Effector CD8-positive, alpha-beta T cell (primary cell): ENCODE results near the gene RMND5A.
A peak's percentile ranks its signal among the peaks of the same experiment; 100 is the strongest.

Experiments
- DNase-seq: peaks from one replicate; lab custom pipeline; 2025; lab: John Stamatoyannopoulos, UW

The RMND5A gene

DNA sequence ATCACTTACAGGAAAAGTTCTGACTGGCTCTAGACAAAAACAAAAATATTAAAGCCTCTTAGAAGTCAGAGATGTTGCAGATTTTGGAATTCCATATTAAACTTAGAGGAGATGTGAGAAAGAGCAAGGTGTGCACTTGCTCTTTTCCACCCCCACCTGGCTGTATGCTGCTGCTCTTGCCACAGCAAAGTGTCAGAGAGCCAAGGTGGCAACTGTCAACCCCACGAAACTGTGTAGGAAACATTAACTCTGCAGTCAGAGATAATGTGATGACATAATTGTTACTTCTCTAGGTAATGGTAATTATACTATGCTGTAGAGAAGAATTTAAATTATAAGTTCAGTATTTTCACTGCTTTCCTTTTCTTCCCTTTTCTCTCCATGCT lies 45.2 kb downstream of the RMND5A start:
- no peak for DNase-seq

DNA sequence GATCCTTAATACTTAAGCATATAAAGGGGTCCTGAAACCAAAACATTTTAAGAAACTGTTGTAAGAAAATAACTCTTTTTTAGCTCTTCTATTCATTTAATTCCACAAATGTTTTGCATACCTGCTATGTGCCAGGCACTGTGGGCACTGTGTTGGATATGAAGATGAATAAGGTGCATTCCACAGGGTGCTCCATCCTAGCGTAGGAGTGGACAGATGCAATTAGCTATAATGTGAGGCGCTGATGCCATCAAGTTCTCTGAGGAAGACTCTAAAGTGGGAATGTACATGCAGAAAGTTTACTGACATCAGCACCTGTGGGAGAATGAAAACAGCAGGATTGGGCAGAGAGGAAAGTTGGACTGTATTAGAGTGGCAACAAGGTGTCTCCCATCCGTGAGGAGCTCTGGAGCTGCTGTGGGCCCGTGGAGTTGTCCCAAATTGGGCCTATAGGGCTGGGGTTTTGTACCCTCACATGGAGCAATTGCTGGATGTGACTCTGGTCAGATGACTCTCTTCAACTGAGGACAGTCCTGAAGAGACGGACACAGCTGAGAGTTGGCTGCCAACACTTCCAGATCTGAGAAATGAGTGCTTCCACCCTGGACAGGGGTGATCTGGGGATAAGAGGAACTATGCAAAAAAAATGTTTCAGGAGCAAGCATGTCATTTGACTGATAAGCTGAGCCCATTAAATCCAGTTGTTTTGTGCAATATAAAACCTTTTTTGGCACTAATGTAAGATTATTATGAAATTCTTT lies 48.3 kb downstream of the RMND5A start:
- no peak for DNase-seq

GRCh38 chr2:86769838-86770237 lies 49.7 kb downstream of the RMND5A start:
- no peak for DNase-seq

- no peak for DNase-seq
These were observed 50.8 kb downstream of the RMND5A start for GRCh38 chr2:86770816-86771301.

DNA sequence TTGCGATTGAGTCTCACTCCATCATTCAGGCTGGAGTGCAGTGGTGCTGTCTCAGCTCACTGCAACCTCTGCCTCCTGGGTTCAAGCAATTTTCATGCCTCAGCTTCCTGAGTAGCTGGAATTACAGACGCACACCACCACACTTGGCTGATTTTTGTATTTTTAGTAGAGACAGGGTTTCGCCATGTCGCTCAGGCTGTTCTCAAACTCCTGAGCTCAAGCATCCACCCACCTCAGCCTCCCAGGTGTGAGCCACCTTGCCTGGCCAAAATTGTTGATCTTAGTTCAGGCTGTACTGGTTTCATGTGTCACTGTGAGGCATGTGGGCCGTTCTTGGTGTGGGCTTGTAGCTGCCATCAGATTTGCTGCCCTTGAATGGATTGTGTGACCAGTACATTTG lies 52.5 kb downstream of the RMND5A start:
- DNase-seq: no peak

DNA sequence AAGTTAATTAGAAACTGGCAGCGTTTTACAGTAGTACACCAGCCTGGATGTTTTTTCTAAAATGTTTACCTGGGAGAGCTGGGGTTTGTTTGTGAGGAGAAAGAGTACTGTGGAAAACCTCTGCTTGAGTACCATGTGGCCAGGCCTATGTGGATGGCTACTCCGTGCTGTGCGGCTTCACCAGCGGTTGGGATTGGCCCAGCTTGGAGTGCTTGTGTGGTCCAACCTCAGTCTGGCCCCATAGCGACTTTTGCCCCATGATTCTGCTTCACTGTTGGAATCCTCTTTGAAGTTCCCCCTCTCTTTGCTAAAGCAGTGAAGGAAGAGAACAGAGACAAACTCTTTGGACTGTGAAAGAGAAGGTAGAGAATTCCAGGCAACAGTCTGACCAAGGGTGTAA lies 54.8 kb downstream of the RMND5A start:
- no peak for DNase-seq

GRCh38 chr2:86775338-86775737 lies 55.2 kb downstream of the RMND5A start:
- no peak for DNase-seq

GRCh38 chr2:86776532-86776931 lies 56.4 kb downstream of the RMND5A start:
- DNase-seq: no peak

DNA sequence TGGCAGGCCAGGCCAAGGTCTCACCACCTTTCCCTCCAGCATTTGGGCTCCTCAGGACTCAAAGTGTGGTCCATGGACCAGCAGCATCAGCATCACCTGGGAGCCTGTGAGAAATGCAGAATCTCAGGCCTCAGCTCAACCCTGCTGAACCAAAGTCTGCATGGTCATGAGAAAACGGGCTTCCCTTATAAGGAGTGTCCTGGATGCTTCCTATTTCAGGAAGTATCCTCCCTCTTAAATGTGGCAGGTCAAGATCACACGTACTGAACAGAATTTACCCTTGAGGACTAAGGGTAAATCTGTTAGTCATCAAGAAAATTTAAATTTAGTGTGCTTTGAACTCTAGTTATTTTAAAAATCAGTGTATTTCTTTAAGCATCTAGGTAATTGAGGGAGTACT lies 58.9 kb downstream of the RMND5A start:
- DNase-seq: no peak

DNA sequence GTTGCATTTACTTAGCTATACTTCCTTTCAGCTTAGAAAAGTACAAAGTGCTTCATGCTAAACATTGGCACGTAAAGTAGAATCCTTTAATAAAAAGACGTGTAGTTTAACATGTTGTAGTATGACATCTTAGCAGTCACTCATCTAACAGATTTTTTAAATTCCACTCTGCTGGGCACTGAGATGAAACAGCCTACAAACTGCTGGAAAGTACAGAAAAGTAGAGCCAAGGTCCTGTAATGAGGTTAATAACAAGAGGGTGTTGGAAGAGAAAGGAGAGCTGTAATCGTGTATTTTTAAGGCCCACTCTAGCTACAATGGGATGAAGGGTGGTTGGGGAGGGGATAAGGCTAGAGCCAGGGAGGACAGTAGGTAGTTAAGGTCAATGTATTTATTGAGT lies 59.9 kb downstream of the RMND5A start:
- no peak for DNase-seq

DNA sequence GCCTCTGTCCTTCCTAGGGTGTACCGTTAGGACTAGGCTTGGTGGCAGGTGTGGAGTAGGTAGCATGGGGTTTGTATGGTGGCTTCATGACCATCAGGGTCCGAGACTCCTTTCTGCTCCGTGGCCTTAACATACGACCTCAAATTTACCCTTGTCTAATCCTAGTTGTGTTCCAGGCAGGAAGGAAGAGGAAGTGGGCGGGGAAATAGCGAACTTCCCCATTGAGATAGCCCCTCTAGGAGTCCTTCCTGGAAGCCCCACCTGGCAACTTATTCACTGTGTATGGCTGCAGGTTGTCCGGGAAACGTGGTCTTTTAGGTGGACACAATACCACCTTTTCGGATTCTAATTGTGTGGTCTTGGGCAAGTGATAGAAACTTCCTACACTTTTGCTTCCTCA lies 61.3 kb downstream of the RMND5A start:
- no peak for DNase-seq

DNA sequence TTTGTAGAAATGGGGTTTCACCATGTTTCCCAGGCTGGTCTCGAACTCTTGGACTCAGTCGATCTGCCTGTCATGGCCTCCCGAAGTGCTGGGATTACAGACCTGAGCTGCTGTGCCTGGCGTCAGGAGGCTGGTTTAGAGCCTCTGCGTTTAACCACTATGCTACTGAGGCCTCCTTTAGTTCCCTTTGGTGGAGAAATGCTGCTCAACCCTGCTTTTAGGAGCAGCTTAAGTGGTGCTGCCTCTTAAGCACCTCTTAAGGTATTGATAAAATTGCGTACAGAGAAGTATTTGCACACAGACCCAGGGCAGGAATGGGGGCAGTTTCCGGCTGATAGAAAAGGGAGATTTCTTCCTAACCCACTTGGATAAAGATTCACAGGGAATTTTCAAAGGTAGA lies 62.7 kb downstream of the RMND5A start:
- no peak for DNase-seq

DNA sequence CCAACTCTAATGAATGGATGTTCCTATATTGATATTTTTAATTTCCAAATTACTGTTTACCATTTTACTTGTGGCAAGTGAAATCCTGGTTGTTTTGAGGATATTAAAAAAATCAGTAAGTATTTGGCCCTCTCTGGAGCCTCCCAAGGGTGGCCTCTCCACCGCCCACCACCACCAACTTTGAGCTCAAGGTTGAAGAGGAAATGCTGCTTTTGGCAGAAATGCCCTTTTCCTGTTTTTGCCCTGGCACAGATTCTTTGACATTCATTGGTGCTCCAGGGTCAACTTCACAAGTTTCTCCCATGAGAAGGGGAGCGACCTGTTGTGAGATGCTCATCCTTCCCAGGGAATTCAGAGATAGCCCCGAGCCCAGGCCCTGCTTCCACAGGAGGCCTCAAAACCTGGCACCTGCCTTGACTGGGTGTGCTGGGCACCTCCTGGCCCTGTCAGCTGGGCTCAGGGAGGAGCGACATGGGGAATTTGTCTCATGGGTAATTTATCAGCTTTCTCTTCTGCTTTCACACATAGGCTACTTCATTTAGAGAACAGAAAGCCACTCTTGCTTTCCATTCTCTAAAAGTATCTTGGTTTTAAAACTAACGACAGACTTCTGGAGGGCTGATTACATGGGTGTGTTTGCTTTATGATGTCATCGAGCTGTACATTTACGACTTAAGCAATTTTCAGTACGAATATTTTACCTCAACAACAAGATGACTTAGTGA lies 63.7 kb downstream of the RMND5A start:
- DNase-seq: no peak

DNA sequence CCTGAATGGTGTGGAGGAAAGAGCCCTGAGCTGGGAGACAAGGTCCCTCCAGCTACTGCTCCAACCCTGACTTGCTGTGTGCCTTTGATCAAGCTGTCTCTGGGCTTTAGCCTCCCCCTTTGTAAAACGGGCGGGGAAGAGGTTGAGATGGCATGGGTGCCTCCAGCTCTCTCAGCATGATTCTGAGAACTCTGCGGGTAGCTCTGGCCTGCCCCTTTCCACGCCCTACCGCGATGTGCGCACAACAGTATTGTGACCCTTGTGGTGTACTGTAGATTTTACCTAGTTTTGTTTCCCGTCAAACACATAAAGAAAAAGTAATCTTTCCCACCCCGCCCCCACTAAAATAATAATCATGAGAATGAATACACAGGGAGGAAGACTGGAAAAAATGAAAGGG lies 65.4 kb downstream of the RMND5A start:
- peak; percentile 76 for DNase-seq

GRCh38 chr2:86786001-86786536 lies 66.0 kb downstream of the RMND5A start:
- peak; percentile 65 for DNase-seq

DNA sequence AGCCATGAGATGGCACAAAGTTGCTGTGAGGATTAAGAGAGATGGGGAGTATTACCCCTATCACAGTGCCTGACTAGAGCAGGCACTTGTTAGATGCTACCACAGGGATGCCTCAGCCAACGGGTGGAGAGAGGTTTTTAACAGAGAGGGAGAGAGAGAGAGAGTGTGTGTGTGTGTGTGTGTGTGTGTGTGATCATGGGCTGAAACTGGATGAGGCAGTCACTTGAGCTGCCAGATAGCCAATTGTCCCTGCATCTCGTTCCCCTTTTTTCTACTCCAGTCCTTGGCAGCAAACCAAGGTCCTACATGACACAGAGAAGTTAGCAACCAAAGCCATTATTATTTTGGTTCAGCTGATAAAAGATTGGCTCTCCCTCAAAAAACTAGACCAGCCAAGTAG lies 67.6 kb downstream of the RMND5A start:
- peak; percentile 14 for DNase-seq

DNA sequence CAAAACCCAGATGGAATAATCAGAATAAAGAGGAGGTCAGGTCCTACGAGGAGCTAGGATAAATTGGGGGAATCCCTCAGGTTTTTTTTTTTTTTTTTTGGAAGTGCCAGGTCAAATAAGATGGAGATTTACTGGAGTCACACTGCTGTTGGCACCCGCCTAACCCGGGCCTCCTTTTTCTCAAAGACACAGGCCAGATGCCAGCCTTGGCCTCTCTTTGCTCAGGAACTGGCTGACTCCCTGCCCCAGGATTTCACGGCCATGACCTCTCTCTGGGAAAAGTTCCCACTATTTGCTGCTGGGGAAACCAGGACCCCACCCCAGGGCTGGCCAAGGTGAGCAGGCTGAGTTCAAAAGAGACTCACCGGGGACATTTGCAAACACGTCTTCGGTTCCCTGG lies 68.1 kb downstream of the RMND5A start:
- no peak for DNase-seq

DNA sequence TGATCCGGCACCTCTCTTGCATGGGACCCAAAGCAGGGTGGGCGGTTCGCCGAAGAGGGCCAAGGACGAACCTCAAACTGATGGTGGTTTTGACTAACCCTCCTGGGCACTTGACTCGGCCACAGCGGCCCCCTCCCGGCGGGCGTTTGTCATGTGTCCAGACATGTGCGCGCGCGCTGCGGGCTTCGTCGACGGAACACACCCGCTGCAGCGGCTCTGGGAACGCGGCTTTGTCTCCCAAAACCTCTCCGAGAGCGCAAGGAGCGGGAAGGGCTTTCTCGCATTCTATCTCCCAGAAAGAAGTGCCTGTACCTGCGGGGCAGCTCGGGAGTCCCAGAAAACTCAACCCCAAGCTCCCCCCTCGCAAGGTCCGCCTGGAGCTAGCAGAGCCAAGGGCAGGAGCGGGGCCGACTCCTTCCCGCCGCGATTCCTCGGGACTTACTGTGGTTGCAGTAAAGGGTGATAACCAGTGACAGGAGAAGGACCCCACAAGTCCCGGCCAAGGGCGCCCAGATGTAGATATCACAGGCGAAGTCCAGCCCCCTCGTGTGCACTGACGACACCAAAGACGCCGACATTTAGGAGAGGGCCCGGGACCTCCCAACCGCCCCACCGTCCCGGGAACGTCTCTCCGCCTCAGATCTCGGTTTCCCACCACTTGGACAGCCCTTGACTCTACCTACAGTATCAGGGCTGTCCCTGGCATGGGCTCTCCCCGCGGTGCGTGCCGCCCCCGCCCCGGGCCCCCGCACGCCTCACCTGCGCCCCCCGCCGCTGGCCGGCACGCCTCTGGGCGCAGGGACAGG lies 69.0 kb downstream of the RMND5A start:
- no peak for DNase-seq

GRCh38 chr2:86789687-86790133 lies 69.6 kb downstream of the RMND5A start:
- no peak for DNase-seq

DNA sequence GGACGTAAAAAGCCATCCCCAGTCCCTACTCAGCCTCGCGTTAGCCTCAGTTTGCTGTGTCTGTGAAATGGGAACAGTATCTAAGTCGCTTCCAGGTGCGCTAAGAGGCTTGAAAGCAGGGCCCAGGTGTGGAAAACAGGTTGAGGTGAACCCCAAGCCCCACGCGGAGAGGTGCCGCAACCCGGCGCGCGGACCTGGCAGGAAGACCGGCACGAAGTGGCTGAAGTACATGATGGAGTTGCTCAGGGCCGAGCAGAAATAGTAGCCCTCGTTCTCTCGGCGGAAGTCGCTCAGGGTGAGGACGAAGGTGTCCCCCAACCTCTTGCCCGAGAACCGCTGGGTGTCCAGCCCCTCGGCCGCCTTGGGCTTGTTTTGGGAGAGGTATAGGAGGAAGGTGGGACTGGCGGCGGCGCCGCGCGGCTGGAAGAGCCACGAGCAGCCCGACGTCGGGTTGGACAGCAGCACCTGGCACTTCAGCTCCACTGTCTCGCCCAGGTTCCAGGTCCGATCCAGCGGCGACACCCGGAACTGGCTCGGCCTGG lies 70.1 kb downstream of the RMND5A start:
- no peak for DNase-seq

DNA sequence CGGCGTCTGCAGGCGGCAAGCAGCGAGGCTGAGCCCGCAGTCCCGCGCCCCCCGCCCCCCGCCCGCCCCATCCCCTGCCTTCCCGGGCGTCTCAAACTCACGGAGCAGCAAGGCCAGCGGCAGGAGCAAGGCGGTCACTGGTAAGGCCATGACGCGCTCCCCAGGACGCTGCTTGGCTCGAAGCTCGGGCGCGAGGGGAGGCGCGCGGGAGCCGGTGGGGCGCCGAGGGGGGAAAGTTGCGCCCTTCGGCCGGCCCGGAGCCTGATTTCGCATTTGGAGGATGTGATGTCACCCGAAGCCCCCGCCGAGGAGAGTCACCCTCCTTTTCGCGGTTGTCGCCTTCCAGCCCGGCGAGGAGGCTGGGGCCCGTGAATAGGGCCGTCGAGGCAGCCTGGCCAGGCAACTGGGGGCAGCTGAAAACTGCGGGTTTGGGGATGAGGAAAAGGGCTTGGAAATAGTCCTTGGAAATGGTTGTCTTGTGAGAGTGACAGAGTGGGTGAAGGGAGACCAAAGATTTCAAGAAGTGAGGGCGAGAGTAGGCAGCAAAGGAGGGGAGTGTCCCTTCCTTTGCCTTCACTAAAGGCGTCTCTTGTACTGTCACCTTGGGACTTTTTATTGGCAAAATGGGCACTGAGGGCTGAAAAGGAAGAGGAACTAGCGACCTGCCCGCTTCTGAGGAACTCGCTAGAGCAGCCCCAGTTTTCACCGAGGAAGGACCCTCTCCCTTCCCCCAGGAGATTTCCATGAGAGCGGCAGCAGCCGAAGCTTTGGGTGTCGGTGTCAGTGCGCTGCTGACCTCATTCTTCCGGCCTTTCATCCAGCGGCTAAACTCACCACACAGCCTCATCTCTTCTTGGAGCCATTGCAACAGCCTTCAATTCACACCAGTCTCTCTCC lies 70.8 kb downstream of the RMND5A start, which contains the start of gene CD8A:
CD8A (minus strand) TSS at position 238 of the 897 bp plus-strand sequence; CDS start at position 150, 88 bp downstream.
- DNase-seq: peak; percentile 64
